DMS53 treated with DMSO at 0.1 percent for 48 hours (cell line): ENCODE results near the gene TPGS1.
"Not testable (repeated sequence)": the region's sequence is repeated elsewhere in the genome, so short reads cannot be mapped to it uniquely, and the experiment has no call there.

Experiments
- DNase-seq: peaks from one replicate; lab custom pipeline; 2025; ENCODE audit not compliant: unreplicated experiment; lab: John Stamatoyannopoulos, UW

Gene TPGS1

GRCh38 chr19:475360-475759, 31.9 kb upstream of the TPGS1 start:
- DNase-seq = no peak

GRCh38 chr19:478236-478903, 28.9 kb upstream of the TPGS1 start:
- DNase-seq = no peak

- DNase-seq = no peak
These were observed 28.3 kb upstream of the TPGS1 start for GRCh38 chr19:478976-479375.

GRCh38 chr19:480016-480855, 27.1 kb upstream of the TPGS1 start:
- no peak for DNase-seq

GRCh38 chr19:481100-481499, 26.2 kb upstream of the TPGS1 start:
- DNase-seq = not testable (repeated sequence)

- no peak for DNase-seq
These were observed 24.9 kb upstream of the TPGS1 start for GRCh38 chr19:482186-483041.

- DNase-seq = no peak
These were observed 23.8 kb upstream of the TPGS1 start for GRCh38 chr19:483332-484072.

- no peak for DNase-seq
These were observed 22.8 kb upstream of the TPGS1 start for GRCh38 chr19:484494-484893.

- no peak for DNase-seq
These were observed 22.2 kb upstream of the TPGS1 start for GRCh38 chr19:485077-485476.

GRCh38 chr19:485583-486236, 21.6 kb upstream of the TPGS1 start:
- no peak for DNase-seq

- peak; percentile 81 for DNase-seq
These were observed 18.5 kb upstream of the TPGS1 start for GRCh38 chr19:488505-489417.

GRCh38 chr19:489418-490196, 17.7 kb upstream of the TPGS1 start:
- DNase-seq = no peak

- no peak for DNase-seq
These were observed 16.1 kb upstream of the TPGS1 start for GRCh38 chr19:491146-491741.

- no peak for DNase-seq
These were observed 15.2 kb upstream of the TPGS1 start for GRCh38 chr19:492091-492531.

GRCh38 chr19:493391-494170, 13.7 kb upstream of the TPGS1 start:
- no peak for DNase-seq

- DNase-seq = no peak
These were observed 12.9 kb upstream of the TPGS1 start for GRCh38 chr19:494171-495080.
